Stimulated activated naive B cell treated with anti-CD40 and anti-IgM and Interleukin-4, amounts not matched to agents 10 μg/mL and 1 μg/mL and 100 μg/mL, for 72 hours (primary cell): ENCODE results near the gene PRPSAP1.

Source experiments
- ATAC-seq, 2 donors: fragments of 150-1000 bp; cut with Tn5 transposase; replicated peaks; 2 replicates each; pipeline ENCODE4 v1.10.0; 2021; ENCODE audit warnings: moderate library complexity in 1 of 2
- DNase-seq: peaks from one replicate; pipeline ENCODE4 v3.0.0; 2021
- H3K27ac Mint-ChIP-seq: one replicate; pipeline ENCODE4 v1.8.0; 2022; ENCODE audit warnings: mild to moderate bottlenecking, mixed read lengths
- H3K27me3 Mint-ChIP-seq, 2 donors: one replicate each; pipeline ENCODE4 v1.8.0; 2022; ENCODE audit warnings: mixed read lengths in 2 of 2
- H3K36me3 Mint-ChIP-seq, 2 donors: one replicate each; pipeline ENCODE4 v1.8.0; 2022; ENCODE audit warnings: mixed read lengths in 2 of 2, mild to moderate bottlenecking in 1 of 2
- H3K4me1 Mint-ChIP-seq, 2 donors: one replicate each; pipeline ENCODE4 v1.8.0; 2022; ENCODE audit warnings: mixed read lengths in 2 of 2, mild to moderate bottlenecking in 1 of 2
- H3K4me3 Mint-ChIP-seq, 2 donors: one replicate each; pipeline ENCODE4 v1.8.0; 2022; ENCODE audit warnings: mild to moderate bottlenecking in 2 of 2, mixed read lengths in 2 of 2, moderate library complexity in 1 of 2
- H3K9me3 Mint-ChIP-seq, 2 donors: one replicate each; pipeline ENCODE4 v1.8.0; 2022; ENCODE audit warnings: mixed read lengths in 2 of 2, mild to moderate bottlenecking in 1 of 2

The PRPSAP1 gene

DNA sequence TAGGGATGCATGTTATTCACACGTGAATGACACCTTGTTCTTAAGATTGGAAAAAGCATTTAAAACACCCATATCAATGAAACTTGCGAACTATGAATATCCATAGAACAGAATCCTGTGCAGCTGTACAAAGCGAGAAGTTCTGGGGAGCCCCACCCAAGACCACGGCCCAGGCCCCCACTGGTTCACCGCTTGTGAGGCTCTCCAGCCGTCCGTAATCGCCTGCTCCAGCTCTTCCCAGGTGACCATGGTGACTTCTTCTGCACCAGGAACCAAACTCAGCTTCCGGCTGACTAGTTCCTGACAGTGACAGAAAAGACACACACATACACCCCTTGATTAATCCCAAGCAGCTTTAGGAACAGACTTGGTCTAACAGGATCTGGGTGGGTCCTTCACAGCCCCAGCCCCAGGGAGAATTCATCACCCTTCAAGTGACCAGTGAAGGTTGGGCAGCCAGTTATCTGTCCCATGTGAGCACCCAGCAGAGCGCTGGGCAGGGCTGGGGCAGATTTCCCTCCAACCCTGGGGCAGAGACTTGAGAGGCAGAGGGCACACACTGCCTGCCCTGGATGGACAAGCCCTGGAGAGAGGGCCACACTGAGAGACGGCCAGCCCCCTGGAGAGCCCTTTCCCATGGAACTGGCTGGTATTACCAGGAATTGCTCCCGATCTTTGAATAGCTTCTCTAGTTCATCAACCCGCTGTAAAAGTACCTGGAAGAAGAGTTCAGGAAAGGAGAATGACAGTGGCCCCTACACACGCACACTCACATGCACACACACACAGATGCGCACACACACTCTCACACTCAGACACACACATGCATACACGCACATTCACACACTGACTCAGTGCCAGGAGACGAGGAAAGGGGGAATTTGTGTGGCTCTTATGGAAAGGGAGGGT, 49.2 kb downstream of the PRPSAP1 start:
- Mint-ChIP-seq H3K36me3 (peaks cover 3 to 8% of the 10 kb centered on the region in 2 donors), H3K4me1 (peaks cover 0 to 3% of the 10 kb centered on the region in 2 donors), H3K9me3 (no peaks in the 10 kb centered on the region), H3K4me3 (no peak overlapping the region), H3K27ac (no peak overlapping the region), H3K27me3 (no peaks in the 10 kb centered on the region)
- no peak for ATAC-seq
- no peak for DNase-seq

DNA sequence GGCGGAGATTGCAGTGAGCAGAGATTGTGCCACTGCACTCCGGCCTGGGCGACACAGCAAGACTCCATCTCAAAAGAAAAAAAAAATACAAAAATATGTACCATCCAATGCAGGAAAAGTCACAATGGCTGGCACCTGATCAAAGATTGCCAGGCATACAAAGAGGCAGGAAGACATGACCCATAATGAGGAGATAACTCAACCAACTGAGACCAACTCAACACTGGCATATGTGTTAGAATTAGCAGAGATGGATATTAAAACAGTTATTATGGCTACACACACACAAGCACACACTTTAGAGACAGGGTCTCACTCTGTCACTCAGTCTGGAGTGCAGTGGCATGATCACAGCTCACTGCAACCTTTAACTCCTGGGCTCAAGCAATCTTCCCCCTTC, 56.3 kb downstream of the PRPSAP1 start:
- no peaks in the 10 kb centered on the region for H3K9me3 Mint-ChIP-seq
- no peak overlapping the region for H3K4me3 Mint-ChIP-seq
- H3K4me1 Mint-ChIP-seq: no peaks in the 10 kb centered on the region
- no peak overlapping the region for H3K27ac Mint-ChIP-seq
- ATAC-seq (no peak), DNase-seq (no peak)
- H3K36me3 Mint-ChIP-seq: peaks cover 0 to 7% of the 10 kb centered on the region in 2 donors
- H3K27me3 Mint-ChIP-seq: no peaks in the 10 kb centered on the region

DNA sequence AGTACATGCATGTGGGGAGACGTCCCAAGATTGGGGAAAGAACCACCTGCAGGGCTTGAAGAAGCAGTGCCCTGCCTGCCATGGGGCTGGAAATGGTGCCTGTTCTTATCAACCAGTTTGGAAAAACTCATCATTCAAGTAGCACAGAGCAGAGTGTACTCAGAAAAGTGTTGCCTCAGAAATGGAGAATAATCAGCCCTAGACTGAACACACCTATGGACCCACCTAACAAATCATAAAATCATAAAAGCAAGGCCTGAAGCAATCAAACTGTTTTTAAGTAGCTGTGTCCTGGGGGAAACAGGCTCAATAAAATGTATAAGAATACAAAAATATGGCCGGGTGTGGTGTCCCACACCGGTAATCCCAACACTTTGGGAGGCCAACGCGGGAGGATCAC, 56.8 kb downstream of the PRPSAP1 start:
- Mint-ChIP-seq H3K4me3 (no peak overlapping the region), H3K4me1 (no peaks in the 10 kb centered on the region), H3K27ac (no peak overlapping the region), H3K36me3 (peaks cover 0 to 10% of the 10 kb centered on the region in 2 donors), H3K27me3 (no peaks in the 10 kb centered on the region), H3K9me3 (no peaks in the 10 kb centered on the region)
- ATAC-seq (no peak), DNase-seq (no peak)

DNA sequence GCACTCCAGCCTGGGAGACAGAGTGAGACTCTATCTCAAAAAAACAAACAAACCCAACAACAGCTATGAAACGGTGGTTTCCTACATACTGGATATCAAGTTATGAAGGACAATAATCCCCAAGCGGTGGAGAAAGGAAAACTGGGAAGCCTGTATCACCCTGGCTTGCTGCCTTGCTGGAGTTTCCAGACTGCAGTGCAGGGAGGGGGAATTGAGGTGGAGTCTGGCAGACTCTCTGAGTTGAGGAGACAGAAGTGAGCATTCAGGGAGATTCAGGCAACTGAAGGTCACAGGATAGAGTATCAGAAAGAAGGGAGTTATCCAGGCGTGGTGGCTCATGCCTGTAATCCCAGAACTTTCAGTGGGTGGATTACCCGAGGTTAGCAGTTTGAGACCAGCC, 57.5 kb downstream of the PRPSAP1 start:
- DNase-seq (no peak), ATAC-seq (no peak)
- H3K9me3 Mint-ChIP-seq: no peaks in the 10 kb centered on the region
- H3K27me3 Mint-ChIP-seq: no peaks in the 10 kb centered on the region
- peaks cover 0 to 11% of the 10 kb centered on the region in 2 donors for H3K36me3 Mint-ChIP-seq
- H3K4me1 Mint-ChIP-seq: no peaks in the 10 kb centered on the region
- no peak overlapping the region for H3K4me3 Mint-ChIP-seq
- no peak overlapping the region for H3K27ac Mint-ChIP-seq

DNA sequence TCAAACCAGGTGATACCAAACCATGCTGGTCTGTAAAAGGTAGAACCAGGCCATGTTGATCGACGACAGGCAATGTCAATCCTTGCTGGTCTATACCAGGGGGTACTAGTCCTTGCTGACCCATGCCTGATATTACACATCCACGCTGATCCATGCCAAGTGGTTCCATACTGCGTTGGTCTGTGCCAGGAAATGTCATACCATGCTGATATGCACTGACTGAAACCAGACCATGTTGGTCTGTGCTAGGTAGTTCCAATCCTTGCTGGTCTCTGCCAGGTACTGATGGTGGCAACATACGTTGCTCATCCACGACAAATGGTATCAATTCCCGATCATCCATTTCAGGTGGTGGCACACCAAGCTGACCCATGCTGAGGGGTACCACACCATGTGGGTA, 60.6 kb downstream of the PRPSAP1 start:
- ATAC-seq (no peak), DNase-seq (no peak)
- Mint-ChIP-seq H3K4me1 (no peaks in the 10 kb centered on the region), H3K4me3 (no peak overlapping the region), H3K9me3 (no peaks in the 10 kb centered on the region), H3K36me3 (peaks cover 0 to 17% of the 10 kb centered on the region in 2 donors), H3K27me3 (no peaks in the 10 kb centered on the region), H3K27ac (no peak overlapping the region)

DNA sequence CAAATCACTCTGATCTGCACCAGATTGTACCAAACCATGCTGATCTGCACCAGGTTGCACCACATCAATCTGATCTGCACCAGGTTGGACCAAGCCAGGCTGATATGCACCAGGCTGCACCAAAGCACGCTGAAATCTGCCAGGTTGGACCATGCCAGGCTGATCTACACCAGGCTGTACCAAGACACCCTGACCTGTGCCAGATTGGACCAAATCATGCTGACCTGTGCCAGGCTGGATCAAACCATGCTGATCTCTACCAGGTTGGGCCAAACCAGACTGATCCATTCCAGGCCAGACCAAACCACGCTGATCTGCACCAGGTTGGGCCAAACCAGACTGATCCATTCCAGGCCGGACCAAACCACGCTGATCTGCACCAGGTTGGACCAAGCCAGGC, 61.1 kb downstream of the PRPSAP1 start:
- no peak for ATAC-seq
- H3K27ac Mint-ChIP-seq: no peak overlapping the region
- H3K9me3 Mint-ChIP-seq: no peaks in the 10 kb centered on the region
- no peaks in the 10 kb centered on the region for H3K27me3 Mint-ChIP-seq
- no peak overlapping the region for H3K4me3 Mint-ChIP-seq
- no peaks in the 10 kb centered on the region for H3K4me1 Mint-ChIP-seq
- peaks cover 0 to 17% of the 10 kb centered on the region in 2 donors for H3K36me3 Mint-ChIP-seq
- DNase-seq: no peak

DNA sequence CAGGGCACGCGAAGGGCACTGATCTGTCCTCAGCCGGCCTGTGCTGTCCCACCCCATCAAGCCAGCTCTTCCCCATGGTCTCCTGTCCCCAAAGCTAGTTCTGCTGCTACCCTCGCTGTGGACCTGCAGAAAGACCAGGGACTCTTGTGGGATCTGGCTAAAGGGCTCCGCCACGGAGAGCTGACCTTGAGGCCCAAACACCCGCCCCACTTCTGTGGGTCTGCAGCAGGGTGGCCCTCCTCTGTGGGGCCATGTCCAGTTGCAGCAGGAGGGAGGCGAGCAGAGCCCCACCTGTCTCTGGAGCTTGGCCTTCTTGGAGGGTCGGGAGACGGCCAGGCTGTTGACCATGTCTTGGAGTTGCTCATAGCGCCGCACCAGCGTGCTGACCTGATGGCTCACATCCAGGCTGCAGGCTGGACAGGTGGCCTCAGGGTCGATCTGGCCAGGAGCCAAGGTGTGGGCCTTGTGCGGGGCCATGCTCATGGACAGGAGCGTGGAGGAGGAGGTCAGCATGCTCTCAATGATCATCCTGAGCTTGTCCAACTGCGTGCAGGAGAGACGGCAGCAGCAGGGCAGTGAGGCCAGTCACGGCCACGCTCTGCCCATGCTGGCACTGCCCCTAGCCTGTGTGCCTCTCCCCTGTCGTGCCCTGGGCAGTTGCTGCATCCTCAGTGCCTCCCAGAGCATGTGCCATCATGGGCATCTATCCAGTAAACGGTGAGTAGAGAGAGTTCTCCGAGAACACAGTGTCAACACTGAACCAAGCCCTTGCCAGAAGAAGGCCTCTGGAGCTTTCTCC, 71.9 kb downstream of the PRPSAP1 start:
- Mint-ChIP-seq H3K9me3 (no peaks in the 10 kb centered on the region), H3K27me3 (no peaks in the 10 kb centered on the region), H3K36me3 (peaks cover under 1 to 1% of the 10 kb centered on the region in 2 donors), H3K4me1 (peaks cover 19 to 31% of the 10 kb centered on the region in 2 donors), H3K4me3 (no peak overlapping the region), H3K27ac (no peak overlapping the region)
- no peak for ATAC-seq
- no peak for DNase-seq

DNA sequence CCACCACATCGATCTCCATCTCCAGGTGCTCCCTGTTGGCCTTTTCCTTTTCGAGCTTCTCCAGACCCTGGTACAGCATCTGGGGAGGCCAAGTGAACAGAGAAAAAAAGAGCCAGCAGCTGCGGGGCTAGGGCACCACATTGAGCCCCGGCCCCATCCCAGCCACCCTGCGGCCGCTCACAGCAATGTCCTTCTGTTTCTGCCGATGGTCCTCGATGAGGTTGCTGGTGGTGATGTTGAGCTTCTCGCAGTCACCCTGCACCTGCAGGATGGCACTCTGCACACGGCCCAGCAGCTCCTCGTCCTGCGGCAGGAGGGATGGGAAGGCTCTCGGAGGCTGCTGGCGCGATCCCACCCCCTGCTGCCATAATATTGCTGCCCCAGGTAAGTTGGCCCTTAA, 73.1 kb downstream of the PRPSAP1 start:
- Mint-ChIP-seq H3K36me3 (peaks cover 1 to 9% of the 10 kb centered on the region in 2 donors), H3K27ac (no peak overlapping the region), H3K9me3 (no peaks in the 10 kb centered on the region), H3K27me3 (no peaks in the 10 kb centered on the region), H3K4me1 (peaks cover 30 to 42% of the 10 kb centered on the region in 2 donors), H3K4me3 (no peak overlapping the region)
- no peak for DNase-seq
- ATAC-seq: no peak

DNA sequence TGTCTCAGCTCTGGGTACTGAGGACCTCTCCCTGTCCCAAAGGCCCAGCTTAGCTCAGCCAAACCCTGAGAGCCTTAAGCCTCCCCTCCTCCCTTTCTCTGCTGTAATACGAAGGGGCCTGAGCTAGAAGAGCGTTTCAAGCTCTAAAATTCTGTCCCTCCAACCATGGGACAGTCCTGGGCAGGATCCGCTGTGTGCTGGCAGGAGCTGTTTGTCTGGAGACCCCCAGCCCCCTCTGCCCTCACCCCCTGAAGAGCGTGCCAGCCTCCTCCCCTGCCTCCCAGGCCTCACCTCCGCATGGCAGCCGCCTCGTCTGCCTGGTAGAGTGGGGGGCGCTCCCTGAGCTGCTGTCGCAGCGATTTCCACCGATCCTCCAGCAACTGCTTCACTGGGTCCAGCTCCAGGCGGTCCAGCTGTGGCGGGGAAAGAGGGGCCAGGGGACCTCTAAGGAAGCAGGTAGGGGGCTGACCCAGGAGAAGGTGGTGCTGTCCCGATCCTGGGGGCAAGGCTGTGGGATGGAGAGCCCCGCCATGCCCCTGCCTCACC, 73.9 kb downstream of the PRPSAP1 start:
- ATAC-seq (no peak), DNase-seq (no peak)
- peak overlapping the region; percentile 25 for H3K27ac Mint-ChIP-seq
- H3K4me1 Mint-ChIP-seq: peaks cover 35 to 50% of the 10 kb centered on the region in 2 donors
- H3K36me3 Mint-ChIP-seq: peaks cover 1 to 9% of the 10 kb centered on the region in 2 donors
- H3K27me3 Mint-ChIP-seq: no peaks in the 10 kb centered on the region
- no peak overlapping the region for H3K4me3 Mint-ChIP-seq
- H3K9me3 Mint-ChIP-seq: no peaks in the 10 kb centered on the region

DNA sequence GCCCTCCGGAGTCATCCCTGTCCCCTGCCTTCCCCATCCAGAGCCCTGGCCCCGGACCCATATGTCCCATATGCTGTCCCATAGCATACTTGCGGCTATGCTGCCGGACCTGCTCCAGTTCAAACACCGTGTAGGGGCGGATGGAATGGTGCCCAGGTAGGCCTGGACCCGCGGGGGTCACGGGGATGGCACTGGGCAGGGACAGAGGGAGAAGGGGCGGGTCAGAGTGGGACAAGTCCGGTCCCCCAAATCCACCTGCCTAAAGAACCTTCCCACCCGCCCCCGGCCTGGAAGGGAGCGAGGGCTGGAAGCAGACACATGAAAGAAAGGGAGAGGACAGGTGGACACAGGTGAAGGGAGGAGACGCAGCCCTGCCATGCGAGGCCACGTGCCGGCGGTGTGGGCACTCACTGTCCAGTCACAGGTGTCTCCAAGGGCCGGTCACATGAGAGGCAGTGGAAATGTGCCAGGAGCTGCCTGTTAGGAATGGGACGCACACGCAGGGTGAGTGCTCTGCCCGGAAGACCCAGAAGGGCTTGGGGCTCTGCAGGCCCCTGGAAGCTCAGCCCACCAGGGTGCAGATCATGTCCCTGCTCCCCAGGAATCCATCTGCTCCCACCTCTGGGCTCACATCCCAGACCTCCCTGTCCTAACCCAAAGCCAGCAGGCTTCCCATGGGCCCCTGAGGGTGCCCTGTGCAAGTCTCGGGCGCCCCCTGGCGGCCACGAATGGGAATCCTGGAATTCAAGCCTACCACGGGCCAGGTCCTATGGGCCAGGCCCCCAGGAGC, 74.6 kb downstream of the PRPSAP1 start:
- Mint-ChIP-seq H3K27ac (no peak overlapping the region), H3K9me3 (no peaks in the 10 kb centered on the region), H3K4me1 (peaks cover 39 to 57% of the 10 kb centered on the region in 2 donors), H3K27me3 (no peaks in the 10 kb centered on the region), H3K4me3 (no peak overlapping the region), H3K36me3 (peaks cover 1 to 9% of the 10 kb centered on the region in 2 donors)
- DNase-seq: peak; percentile 72
- peak; percentile 56 to 64 for ATAC-seq

DNA sequence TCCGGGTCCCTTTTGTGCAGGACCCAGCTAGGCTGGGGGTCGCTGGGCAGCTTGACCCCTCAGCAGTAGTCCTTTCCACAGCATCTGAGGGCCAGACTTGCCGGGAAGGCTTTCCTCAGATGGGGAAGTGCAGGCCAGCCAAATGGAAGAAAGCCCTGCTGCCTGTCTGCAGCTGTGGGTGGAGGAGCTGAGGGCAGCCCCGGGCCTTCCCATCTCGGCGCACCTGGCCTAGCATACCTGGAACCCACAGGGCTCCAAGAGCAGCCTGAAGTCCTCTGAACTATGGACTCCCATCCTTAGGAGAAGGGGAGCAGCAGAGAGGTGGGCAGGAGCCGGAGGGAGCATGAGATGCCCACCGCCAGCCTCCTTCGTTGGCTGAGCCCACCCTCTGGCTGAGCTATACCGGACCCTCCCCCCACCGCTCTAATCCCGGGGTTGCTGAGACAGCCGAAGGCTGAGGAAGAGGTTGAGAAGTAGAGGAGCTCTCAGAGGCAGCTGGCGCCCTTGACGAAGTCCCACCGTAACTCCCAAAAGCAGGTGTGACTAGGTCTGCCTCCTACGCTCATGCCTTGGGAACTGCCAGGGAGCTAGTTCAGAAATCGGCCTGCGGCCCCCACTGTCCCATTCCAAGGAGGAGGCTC, 75.3 kb downstream of the PRPSAP1 start:
- Mint-ChIP-seq H3K27me3 (no peaks in the 10 kb centered on the region), H3K9me3 (no peaks in the 10 kb centered on the region), H3K36me3 (peaks cover 1 to 9% of the 10 kb centered on the region in 2 donors), H3K4me3 (no peak overlapping the region), H3K4me1 (peaks cover 46 to 64% of the 10 kb centered on the region in 2 donors), H3K27ac (no peak overlapping the region)
- ATAC-seq: no peak
- DNase-seq: no peak

DNA sequence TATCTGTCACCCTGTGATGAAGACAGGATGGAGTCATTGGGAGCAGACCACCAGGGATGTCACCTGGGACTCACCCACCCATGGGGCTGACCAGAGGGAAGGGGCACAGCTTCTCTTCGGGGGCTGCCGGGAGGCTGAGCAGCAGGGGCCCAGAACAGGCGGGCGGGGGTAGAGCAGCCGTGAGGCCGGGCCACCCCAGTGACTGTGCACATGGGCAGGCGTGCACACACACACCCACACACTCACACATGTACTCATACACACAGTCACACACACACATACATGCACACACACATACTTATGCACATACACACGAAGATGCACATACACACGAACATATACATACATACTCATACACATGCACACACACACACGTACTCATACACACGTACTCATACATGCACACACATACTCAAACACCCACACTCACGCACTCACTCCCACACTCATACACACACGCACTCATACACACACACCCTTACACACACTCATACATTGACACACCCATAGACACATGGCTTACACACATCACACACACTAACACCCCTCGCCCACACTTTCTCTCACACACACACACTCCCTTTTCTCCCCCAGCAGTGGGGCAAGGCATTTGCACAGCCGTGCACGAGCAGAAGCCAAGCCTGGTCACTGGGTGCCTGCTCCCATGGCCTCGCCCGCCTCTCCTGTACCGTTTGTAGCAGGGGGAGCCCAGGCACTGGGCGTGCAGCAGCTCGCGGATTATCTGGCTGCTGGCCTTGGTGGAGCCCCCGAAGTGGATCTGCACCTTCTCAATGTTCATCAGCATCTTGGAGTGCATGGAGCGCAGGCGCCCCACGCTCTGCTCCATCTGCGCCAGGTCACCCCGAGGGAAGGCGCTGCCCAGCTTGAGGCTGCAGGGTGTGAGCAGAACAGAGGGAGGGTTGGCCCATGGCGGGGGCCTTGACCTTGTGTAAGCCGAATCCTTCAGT, 76.1 kb downstream of the PRPSAP1 start:
- Mint-ChIP-seq H3K9me3 (no peaks in the 10 kb centered on the region), H3K27me3 (no peaks in the 10 kb centered on the region), H3K27ac (peak overlapping the region; percentile 99), H3K4me3 (no peak overlapping the region), H3K4me1 (peaks cover 53 to 72% of the 10 kb centered on the region in 2 donors), H3K36me3 (peaks cover 1 to 9% of the 10 kb centered on the region in 2 donors)
- no peak for DNase-seq
- ATAC-seq: no peak
